ENCODE data around the gene STRBP. TPM values are rescaled to one million over a fixed set of nuclear protein-coding genes. Genes with fewer than 3 reads are reported as not detected.
A peak's percentile ranks its signal among the peaks of the same experiment; 100 is the strongest.

Gene STRBP
- total RNA-seq, 1 experiment from 2014 or later, result 74.0 TPM

DNA sequence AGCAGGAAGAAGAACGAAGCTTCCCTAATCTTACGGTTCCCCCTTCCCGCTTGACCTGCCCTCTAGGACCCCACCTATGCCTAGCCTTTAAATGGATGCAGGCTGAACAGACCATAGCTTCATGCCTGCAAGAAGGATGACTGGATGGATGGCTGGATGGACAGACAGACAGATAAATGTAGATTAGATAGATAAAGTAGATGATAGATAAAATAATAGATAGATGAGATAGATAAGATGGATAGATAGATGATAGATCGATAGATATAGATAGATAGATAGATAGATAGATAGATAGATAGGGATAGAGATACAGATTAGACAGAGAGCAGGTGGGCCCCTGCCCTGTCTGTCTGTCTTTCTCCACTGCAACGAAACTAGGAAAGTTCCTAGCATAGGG lies 162.9 kb downstream of the STRBP start:
- Histone ChIP-seq H3K4me1 (ENCODE audit: insufficient read depth, low read length) (no peaks in the 10 kb centered on the region), H3K18ac (ENCODE audit: insufficient read length, low read depth, low read length) (no peak overlapping the region), H4K8ac (replicated peaks; ENCODE audit: insufficient read length, low read depth, low read length) (no peak overlapping the region), H3T11ph (ENCODE audit: low read length) (no peak overlapping the region), H3K9me3 (ENCODE audit: control insufficient read depth, low read depth, low read length) (no peaks in the 10 kb centered on the region), H4K91ac (ENCODE audit: insufficient read length, low read depth, low read length) (no peak overlapping the region), H3K9ac (ENCODE audit: extremely low read depth, insufficient read length, low read length) (no peak overlapping the region), H3K4me2 (ENCODE audit: insufficient read depth, insufficient read length, low read length) (no peak overlapping the region), H3K4ac (ENCODE audit: low read depth, low read length) (no peak overlapping the region), H2BK15ac (ENCODE audit: low read depth, low read length) (no peak overlapping the region), H4K20me1 (ENCODE audit: control insufficient read depth, insufficient read depth, insufficient read length) (peaks cover 2% of the 10 kb centered on the region), H3K79me1 (ENCODE audit: insufficient read depth, low read depth, low read length, poor library complexity, severe bottlenecking) (no peaks in the 10 kb centered on the region), H3K27ac (ENCODE audit: insufficient read length, low read depth, low read length) (no peak overlapping the region), H2AK5ac (ENCODE audit: insufficient read length, low read length) (no peak overlapping the region), H3K27me3 (ENCODE audit: insufficient read depth, low read length) (no peaks in the 10 kb centered on the region), H2BK120ac (ENCODE audit: low read depth, low read length, poor library complexity, severe bottlenecking) (no peak overlapping the region), H2BK20ac (ENCODE audit: low read depth, low read length, poor library complexity, severe bottlenecking) (no peak overlapping the region), H4K5ac (ENCODE audit: insufficient read length, low read depth, low read length) (no peak overlapping the region), H3K56ac (ENCODE audit: insufficient read length, low read depth, low read length) (no peak overlapping the region), H3K79me2 (ENCODE audit: insufficient read depth, low read length) (no peaks in the 10 kb centered on the region), H2BK12ac (ENCODE audit: insufficient read length, low read depth, low read length) (no peak overlapping the region), H2AFZ (ENCODE audit: low read length) (no peak overlapping the region), H3K14ac (ENCODE audit: insufficient read depth, low read length) (no peak overlapping the region), H3K23me2 (ENCODE audit: insufficient read length, low read depth, low read length, poor library complexity, severe bottlenecking) (no peaks in the 10 kb centered on the region), H2BK5ac (ENCODE audit: insufficient read length, low read length) (no peak overlapping the region), H3K23ac (ENCODE audit: insufficient read length, low read depth, low read length) (no peak overlapping the region)
- Mint-ChIP-seq H3K9me3 (no peaks in the 10 kb centered on the region), H3K36me3 (ENCODE audit: insufficient read depth in 1 of 3, low read depth in 3 of 3) (peaks cover 24 to 76% (median 46%) of the 10 kb centered on the region in 3 experiments; a peak in 6 of 7 replicates), H3K4me3 (no peak overlapping the region), H3K27me3 (ENCODE audit: low read depth) (no peaks in the 10 kb centered on the region), H3K27ac (peak overlapping the region in 1 of 3 experiments; percentile 21; a peak in 2 of 7 replicates), H3K4me1 (peaks cover 8 to 16% of the 10 kb centered on the region in 2 experiments)
- TF ChIP-seq, protein P1, sequence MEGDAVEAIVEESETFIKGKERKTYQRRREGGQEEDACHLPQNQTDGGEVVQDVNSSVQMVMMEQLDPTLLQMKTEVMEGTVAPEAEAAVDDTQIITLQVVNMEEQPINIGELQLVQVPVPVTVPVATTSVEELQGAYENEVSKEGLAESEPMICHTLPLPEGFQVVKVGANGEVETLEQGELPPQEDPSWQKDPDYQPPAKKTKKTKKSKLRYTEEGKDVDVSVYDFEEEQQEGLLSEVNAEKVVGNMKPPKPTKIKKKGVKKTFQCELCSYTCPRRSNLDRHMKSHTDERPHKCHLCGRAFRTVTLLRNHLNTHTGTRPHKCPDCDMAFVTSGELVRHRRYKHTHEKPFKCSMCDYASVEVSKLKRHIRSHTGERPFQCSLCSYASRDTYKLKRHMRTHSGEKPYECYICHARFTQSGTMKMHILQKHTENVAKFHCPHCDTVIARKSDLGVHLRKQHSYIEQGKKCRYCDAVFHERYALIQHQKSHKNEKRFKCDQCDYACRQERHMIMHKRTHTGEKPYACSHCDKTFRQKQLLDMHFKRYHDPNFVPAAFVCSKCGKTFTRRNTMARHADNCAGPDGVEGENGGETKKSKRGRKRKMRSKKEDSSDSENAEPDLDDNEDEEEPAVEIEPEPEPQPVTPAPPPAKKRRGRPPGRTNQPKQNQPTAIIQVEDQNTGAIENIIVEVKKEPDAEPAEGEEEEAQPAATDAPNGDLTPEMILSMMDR (conservative IDR thresholded peaks at IDR 0.05), result no peak
- no peak for DNase-seq
- 100% methylated on average over 1 of the region's 5 CpGs for WGBS (ENCODE audit: extremely low coverage, insufficient read length, low lambda C conversion rate)
